Stimulated activated CD8-positive, alpha-beta memory T cell treated with anti-CD3 and anti-CD28 coated beads, Interleukin-15, amount 100 ng/mL, for 1 hour (primary cell): ENCODE measurements around the gene MTMR1.

Experiments
- DNase-seq: peaks from one replicate; pipeline ENCODE4 v3.0.0-alpha.2; 2020; ENCODE audit warnings: low read depth

The MTMR1 gene

DNA sequence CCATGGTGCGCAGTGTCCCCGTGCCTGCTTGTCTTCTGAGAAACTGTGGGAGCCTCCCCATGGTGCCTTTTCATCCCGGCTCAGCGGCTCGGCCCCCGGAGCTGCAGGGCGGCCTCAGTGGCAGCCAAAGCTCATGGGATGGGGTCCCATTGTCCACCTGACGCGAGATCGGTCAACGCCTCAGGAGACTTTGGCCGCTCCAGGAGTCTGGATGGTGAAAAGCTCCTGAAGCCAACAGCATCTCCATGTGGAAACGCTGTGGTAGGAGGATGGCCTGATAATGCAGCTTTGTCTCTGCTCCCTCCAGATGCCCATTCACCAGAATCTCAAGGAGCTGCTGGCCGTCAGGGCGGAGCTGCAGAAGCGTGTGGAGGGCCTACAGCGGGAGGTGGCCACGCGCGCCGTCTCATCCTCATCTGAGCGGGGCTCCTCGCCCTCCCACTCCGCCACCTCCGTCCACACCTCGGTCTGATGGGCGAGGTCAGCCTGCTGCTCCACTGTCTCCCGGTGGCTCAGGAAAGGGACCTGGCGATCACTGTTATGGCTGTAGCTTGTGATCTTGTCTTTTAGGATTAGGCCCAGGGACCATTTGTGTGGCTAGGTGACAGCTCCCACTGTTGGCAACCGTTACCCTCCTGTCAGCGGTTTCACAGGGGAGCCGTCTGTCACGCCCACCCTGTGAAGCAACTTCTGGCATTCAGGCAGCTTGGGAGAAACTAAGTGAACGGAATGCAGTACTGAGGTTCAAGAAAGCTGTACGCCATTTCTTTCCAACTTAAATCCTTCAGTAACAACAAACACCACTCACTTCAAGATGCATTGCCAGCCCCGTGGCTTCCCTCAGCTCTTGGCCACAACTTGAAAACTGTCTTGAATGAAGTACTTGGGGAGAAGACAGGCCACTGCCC lies 69.3 kb downstream of the MTMR1 start:
- DNase-seq = no peak

DNA sequence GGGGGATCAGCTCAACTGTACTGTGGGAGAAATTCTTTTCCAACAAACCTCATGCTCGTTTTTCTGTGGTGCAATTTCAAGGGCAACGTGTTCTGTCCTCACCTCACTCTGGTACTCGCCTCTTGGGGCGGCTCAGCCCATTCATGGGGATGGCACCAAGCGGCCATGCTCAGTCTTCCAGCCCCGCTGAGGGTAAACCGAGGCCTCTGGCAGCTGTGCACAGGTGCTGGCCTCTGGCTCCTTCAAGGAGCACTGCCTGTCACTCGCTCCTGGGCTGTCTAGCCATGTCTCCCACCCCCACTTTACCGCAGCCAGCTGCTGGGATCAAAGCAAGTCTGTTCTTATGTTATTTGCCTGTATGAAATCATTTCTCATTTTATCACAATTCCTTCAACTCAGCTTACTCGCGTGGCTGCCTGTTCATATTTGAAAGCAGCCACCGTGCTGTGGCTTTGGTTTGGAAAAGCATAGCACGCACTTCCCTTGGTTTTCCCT lies 70.2 kb downstream of the MTMR1 start:
- no peak for DNase-seq

DNA sequence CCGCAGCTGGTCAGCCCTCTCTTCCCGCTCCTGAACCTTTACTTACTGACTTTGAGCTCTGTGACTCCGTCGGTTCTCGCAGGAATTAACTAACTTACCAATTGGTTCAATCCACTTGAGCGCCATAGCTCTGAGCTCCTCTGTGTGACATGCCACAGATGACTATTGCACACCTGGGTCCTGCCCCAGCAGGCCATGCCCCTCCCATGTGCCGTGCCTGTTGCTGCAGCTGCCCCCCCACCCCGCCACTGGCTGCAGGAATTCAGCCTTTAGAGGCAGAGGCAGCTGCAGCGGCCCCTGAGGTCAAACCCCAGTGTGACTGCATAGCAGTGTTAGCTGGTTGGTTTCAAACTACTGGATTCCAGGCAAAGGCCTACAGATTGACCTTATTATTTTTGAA lies 70.6 kb downstream of the MTMR1 start:
- DNase-seq = no peak

DNA sequence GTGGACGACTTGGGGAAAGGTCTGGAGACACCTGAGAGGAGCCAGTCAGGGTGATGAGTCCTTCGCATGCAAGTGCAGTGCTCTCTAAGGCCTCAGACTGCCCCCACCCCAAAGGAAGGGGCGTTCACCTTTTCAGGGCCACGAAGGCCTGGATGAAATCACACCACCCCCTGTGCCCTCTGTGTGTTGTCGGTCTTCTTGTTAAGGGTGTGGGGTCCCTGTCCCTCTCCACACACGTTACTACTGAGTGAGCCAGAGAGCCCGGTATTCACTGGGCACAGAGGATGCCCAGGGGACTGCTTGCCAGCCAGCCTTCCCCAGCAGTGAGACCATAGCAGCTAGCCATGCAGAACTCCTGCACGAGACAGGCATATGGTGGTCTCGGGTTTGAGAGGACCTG lies 72.0 kb downstream of the MTMR1 start:
- no peak for DNase-seq

DNA sequence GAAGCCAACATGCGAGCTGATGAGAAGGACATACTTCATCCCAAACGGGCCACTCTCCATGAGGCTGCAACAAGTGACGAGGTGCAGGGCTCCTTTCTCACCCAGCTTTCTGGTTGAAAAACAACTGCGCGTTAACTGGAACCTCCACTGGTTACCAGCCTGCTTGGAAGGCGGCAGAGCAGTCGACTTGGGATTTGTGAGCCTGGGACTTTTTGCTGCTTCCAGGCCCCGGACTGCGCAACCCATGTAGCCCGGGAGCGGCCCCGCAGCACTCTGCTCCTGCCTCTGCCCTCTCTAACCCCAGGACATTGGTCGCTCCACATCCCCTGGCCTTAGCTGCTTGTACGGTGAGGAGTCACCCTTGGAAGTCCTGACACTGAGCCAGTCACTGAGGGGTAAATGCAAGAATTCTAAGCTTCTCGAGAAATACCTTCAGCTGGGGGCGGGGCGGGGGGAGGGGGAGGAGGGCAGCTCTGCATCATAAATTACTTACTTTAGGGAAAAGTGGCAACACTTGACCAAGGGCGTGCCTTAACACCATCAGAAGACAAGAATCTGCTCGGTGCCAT lies 72.7 kb downstream of the MTMR1 start:
- no peak for DNase-seq

DNA sequence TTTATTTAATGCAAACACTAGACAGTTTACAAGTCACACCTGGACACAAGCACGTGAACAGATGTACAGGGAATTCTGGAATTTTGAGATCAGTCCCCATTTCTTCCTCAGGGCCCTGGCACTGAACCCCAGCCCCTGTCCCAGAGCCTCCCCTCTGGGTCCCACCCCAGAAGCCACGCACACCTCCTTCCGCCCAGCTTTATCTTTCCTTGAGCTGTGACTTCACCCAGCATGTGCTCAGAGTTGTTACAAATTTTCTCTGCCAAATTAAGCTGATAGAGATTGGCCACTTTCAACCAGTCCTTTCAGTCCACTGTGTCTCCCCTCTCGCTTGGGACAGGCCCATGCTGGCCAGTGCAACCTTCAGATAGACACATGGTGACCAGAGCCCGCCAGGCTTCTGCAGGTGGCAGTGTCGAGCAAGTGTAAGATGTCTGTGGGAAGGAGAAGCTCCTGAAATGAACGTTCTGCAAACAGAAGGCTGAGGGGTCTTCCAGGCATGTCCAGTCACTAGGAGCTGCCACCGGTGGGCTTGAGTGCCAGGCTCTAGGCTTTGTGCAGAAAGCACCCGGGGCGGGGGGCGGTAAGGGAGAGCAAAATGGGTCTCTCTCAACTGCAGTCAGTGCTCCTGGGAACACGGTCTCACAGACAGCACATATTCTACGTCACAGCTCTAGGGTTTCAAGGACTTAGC lies 73.3 kb downstream of the MTMR1 start:
- DNase-seq = no peak

DNA sequence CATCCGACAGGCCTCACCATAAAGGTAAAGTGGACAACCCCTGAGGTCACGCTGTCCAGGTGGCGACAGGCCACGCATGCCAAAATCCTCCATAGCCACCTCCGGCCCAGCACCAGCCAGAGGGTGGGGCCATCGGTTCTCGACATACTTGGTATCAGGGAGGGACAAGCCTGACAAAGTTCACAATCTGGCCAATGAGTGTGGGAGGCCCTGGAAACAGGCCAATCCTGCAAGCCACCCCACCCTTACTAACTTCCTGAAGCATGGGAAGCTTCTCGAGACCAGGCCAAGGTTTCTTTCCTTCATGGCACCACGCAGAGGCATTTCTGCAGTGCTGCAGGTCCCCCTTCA lies 73.8 kb downstream of the MTMR1 start:
- no peak for DNase-seq

DNA sequence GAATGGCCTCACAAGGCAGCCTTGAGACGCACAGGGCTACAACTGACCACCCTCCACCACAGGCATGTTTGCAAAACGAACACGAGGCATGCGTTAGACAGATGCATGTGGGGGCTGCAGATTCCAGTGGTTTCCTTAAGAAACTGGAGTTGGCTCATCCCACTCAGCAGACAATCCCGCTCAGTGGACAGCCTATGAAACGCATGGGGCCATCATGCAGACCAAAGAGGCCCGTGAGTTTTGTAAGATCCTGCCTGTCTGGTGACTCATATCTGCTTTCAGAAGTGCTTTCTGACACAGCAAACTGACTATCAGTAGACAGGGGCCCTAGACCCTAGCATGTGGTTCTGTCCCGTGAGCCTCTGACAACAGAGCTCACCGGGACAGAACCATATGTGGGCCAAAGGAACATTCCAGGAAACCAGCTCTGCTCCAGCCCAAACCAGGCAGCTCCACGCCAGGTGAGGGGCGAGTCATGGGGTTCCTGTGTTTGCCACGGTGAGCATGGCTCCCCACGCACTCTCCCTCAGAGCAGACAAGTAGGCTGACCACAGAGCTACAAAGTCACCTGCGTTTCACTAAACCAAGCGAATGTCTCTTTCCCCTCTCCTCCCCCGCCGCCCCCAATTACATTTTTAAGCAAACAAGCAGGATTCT lies 74.4 kb downstream of the MTMR1 start:
- no peak for DNase-seq

DNA sequence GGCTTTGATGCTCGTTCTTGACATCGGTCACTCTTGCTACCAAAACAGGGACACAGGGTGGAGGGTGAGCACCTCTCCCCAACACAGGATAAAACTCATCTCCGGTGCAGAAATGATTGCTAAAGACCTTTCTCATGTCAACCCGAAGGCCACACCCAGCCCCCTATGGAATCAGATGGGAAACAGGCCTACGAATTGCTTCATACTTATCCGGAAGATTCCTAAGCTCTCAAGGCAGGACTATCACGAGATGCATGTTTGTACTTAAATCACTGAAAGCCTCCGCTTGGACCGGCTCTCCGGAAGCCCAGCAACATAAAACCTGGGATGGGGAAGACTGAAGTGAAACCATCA lies 74.9 kb downstream of the MTMR1 start:
- DNase-seq = no peak

DNA sequence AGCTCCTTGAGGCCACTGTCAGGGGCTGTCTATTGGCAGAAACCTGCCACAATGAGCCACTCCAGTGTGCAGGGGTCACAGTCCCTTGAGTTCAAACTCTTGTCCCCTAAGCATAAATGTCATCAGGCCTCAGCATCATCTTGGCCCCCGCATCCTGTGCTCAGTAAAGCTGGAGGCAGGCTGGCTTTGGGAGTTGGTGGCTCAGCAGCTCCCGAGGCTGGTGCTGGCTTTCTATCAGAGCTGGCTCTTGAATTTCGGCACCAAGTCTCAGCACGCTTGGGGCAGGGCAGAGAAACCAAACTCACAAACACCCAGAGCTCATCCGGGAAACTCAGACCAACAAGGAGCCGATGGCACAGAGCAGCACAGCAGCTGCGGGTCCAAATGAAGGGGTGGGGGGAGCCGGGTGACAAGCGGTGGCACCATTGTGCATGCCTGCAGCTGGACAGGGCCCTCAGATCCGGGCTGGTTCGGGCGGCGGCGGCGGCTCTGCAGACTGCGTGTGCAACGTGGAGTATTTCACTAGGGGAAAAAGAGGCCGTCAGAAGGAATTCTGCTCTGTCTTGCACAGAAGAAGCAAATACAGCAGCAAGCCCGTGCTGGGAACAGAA lies 75.5 kb downstream of the MTMR1 start:
- no peak for DNase-seq

DNA sequence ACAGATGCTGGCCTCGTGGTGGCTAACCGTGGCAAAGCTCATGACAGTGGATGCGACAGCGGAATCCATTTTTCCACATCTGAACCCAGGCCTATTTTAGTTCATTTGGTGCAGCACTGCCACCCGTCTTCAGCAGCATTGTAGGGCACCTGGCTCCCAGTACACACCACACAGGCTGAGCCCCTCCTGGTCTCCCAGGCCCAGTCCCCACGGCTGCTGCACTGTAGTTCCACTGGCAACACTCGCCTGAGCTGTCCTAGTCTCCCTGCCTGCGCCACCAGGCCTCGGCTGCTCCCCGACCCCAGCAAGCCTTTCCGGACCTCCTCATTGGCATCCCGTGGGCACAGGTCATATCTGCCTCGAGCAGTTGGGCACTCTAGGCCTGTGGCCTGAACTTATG lies 76.2 kb downstream of the MTMR1 start:
- DNase-seq = no peak

DNA sequence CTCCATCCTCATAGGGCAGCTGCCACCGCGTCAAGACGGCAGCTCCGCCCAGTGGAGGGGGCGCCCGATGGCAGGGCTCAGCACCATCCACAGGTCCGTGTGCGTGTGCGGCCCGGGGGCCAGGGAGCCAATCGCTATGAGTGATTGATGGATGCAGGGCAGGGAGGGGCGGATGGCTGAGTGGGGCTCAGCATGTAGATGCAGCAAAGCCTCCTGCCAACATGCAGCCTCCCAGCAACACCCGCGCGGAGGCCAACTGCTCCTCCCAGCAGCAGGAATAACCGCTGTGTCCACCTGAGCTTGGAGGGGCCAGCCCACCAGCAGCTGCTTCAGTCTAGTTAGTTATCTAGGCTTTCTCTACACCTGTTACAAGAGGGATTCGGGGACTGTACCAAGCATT lies 77.4 kb downstream of the MTMR1 start:
- no peak for DNase-seq

DNA sequence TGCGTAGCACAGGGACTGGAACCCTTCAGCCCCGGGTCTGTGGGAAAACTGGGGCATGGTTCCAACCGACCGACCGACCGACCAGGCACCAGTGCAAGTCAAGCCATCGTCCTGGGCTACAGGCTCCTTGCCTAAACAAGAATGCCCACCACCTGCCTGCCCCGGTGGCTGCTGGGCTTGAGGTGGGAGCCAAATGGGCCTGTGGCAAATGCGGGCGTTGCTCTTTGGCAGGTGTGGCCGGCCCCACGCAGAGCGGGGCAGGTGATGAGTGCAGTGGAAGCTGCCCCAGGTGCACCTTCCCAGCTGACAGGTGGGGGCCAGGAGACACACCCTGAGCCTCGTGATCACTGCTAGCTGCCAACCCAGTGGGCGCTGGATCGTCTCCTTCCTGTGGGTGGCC lies 77.9 kb downstream of the MTMR1 start:
- DNase-seq = no peak

DNA sequence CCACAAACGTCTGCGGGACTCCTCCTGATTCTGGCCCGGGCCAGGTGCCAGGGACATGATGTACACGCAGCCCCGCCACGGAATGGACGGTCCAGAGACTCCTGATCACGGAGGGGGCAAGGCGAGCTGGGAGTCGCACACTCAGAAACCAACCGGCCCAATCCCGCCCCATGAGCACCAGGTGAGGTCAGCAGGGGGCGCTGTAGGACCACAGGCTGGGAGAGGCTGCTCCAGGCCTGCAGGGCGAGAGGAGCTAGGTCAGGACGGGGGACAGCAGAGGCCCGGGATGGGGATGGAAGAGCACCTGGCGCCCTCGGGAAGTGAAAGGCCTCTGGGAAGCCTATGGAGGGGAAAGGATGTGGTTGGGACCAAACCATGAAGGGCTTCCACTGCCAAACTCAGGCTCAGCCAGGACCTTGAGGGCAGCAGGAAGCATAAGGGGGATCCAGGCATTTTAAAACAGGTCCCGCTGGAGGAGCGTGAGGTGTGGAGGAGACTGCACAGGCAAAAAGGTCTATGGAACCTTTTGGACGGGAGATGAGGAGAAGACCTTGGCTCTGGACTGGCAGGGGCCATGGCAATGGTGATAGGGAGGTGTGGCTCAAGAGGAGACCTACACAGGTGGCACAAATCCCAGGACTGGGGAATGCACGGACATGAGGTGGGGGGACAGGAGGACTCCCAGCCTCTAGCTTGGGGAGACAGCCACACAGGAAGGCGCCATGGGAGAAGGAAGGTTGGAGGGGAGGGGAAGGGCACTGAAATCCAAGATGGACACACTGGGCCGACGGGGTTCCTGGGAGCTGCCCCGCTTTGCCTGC lies 79.2 kb downstream of the MTMR1 start:
- DNase-seq = peak; percentile 31

DNA sequence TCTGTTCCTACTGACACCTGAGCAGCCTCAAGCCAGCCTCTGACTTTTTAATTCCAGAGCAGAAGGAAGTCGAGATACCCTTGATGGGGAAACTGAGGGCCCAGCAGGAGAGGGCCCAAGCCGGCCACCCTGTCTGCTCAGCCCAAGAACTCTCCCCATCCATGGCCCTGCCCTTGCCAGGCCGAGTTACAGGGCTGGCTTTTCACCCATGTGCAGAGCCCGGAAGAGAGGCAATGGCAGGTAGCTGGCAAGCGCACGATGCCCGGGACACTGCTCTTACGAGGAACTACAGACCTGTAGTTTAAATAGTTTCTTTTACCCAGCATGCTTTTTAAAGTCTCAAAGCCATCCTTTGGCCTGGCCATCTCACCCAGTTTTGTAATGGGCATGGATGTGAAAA lies 79.9 kb downstream of the MTMR1 start:
- no peak for DNase-seq

DNA sequence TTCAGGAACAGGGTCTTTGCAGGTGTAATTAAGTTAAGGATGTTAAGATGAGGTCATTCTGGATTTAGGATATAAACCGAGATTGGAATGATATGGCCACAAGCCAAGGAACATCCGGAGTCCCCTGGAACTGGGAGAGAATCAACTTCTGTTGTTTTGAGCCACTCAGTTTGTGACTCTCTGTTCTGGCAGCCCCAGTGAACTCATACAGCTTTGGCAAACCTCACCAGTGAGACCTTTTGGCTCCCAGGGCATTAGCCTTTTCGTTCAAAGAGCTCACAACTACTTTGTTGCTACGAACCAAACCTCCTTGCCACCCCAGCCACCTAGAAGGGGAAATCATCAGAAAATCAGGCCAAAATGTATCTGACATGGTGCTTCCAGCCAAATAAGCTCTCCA lies 80.4 kb downstream of the MTMR1 start:
- DNase-seq = no peak

DNA sequence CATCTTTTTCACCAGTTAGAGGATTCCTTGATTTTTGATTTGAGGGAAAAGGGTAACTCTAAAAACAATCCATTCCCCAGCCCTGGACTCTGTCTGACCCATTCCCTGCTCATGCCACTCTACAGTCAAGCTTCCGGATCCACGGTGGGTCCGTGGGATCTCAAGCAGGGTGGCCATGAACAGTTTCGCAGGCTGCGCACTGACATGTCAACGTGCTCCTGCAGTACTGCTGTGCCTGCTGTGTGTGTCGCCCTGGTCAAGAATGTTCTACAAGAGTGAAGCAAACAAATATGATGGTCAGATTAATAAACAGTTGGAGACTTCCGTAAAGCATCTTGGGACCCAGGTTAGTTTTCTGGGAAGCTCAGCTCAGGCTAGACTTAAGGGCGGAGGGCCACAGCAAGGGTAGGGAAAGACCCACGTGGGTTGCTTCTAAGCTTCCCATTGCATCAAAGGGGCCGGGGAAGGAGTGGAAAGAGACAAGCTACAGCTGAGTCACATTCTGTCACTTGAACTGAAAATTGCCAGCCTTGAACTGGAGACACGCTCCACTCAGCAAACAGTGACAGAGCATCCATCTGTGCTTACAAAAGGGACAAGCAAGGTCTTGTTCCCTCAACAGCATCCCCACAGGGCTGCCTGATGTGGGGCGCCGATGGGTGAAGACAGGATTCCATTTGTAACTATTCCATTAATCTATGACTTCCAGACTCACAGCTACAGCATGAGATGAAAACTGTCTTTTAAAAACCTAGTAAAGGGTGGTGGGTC lies 81.8 kb downstream of the MTMR1 start:
- DNase-seq = no peak

DNA sequence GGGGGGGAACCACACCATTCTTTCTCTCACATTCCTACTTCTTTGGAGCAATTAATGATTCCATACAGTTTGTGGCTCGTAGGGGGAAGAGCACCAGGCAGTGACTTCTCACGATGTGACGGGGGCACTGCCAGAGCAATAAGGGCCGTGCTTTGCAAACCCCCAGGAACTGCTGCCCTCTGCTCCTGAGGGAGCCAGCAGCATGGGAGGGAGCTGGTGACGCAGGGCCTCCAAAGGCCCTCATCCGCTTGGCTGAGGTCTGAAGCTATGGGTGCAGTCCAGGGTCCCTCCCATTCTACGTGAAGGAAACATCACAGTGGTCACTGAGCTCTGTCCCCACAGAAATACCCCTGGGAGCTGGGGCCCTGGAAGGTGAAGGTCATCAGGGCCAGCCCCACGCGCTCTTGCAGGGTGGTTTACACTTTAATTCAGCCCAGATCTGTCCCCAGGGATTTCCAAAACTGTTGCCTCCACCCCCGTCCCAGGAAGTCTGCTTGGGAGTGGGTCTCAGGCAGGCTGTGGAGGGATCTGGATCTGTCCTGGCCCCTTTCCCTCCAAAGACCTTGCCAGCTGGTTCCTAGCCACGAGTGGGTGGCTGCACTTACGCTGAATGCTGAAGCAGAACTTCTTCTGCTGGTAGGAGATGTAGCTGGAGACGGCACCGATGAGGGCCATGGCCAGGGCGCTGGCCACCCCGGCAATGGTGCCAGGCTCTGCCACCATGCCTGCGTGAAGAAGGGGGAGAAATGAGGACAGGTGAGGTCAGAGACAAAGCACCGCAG lies 82.6 kb downstream of the MTMR1 start:
- no peak for DNase-seq

DNA sequence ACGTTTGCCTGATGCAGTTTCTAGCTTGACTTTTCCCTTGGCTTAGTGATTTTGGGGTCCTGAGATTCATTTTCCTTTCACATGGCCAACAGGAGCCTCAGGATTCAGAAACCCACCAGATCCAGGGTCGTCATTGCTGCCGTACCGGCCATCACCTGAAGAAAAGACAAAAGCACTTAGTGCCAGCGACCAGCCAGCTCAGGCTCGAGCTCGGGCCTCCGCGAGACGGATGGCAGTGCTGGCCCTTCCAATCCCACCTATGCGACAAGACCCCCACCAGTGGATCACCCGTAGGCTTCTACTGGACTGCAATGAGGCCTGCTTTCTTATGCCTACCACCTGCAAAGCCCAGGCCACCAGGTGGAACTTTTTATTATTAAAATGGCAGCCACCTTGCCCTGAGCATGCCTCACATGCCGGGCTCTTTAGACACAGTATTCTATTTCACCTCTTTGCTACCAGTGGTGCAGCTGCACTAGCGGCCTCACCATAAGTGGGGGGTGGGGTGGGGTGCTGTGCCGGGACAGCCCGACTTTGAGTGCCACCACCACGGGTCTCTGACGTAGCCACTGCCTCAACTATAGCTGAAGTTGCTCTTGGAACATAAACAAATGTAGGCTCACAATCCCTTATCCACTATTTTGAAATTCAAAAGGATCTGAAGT lies 84.3 kb downstream of the MTMR1 start:
- DNase-seq = no peak
